Endothelial cell (in vitro differentiated cells): Measurements from ENCODE around the gene TRIOBP. TPM values are rescaled to one million over a fixed set of nuclear protein-coding genes. Genes with fewer than 3 reads are reported as not detected.
A peak's percentile ranks its signal among the peaks of the same experiment; 100 is the strongest.

ENCODE experiments used
- DNase-seq: peaks from one replicate; pipeline ENCODE4 v3.0.0; 2021; ENCODE audit warnings: low spot score
- H3K27ac Mint-ChIP-seq: one replicate; pipeline ENCODE4 v1.8.0; 2021; ENCODE audit warnings: mixed read lengths, inconsistent platforms; ENCODE audit not compliant: unreplicated experiment
- H3K27me3 Mint-ChIP-seq: one replicate; pipeline ENCODE4 v1.8.0; 2021; ENCODE audit warnings: mild to moderate bottlenecking, moderate library complexity, mixed read lengths, inconsistent platforms; ENCODE audit not compliant: unreplicated experiment
- H3K36me3 Mint-ChIP-seq: one replicate; pipeline ENCODE4 v1.8.0; 2021; ENCODE audit warnings: mild to moderate bottlenecking, low read depth, mixed read lengths, inconsistent platforms; ENCODE audit not compliant: unreplicated experiment
- H3K4me1 Mint-ChIP-seq: one replicate; pipeline ENCODE4 v1.8.0; 2021; ENCODE audit warnings: mild to moderate bottlenecking, mixed read lengths, inconsistent platforms; ENCODE audit not compliant: unreplicated experiment
- H3K4me3 Mint-ChIP-seq: one replicate; pipeline ENCODE4 v1.8.0; 2021; ENCODE audit warnings: mild to moderate bottlenecking, mixed read lengths, inconsistent platforms; ENCODE audit not compliant: unreplicated experiment
- H3K9me3 Mint-ChIP-seq: one replicate; pipeline ENCODE4 v1.8.0; 2021; ENCODE audit warnings: mixed read lengths, inconsistent platforms; ENCODE audit not compliant: unreplicated experiment
- total RNA-seq: library from RNA; stranded (reverse); fragmentation: NEBNext Ultra II Directional; extraction: Animal tissue kit (Norgen Biotek cat#: 25700); gene quantifications from one replicate; pipeline ENCODE4 v1.2.1, GENCODE V29; 2021; ENCODE audit not compliant: unreplicated experiment
- TF ChIP-seq, protein P1 (sequence below): fragments of 200-600 bp; sonication (generic); IDR thresholded peaks from one replicate; pipeline ENCODE4 v1.5.0; 2021; ENCODE audit warnings: antibody characterized with exemption; ENCODE audit not compliant: unreplicated experiment

Gene TRIOBP
- total RNA-seq, 1 donor from 2014 or later = 110 TPM

GRCh38 chr22:37759281-37759680 lies 62.4 kb downstream of the TRIOBP start:
- H3K27ac Mint-ChIP-seq = peak overlapping the region; percentile 84

GRCh38 chr22:37760152-37760551 lies 63.3 kb downstream of the TRIOBP start:
- no peak for DNase-seq
- Mint-ChIP-seq H3K27ac (peak overlapping the region; percentile 45), H3K9me3 (no peaks in the 10 kb centered on the region), H3K4me1 (peaks cover 33% of the 10 kb centered on the region), H3K27me3 (peaks cover 5% of the 10 kb centered on the region), H3K4me3 (no peak overlapping the region), H3K36me3 (peaks cover 44% of the 10 kb centered on the region)
- TF ChIP-seq, protein P1, sequence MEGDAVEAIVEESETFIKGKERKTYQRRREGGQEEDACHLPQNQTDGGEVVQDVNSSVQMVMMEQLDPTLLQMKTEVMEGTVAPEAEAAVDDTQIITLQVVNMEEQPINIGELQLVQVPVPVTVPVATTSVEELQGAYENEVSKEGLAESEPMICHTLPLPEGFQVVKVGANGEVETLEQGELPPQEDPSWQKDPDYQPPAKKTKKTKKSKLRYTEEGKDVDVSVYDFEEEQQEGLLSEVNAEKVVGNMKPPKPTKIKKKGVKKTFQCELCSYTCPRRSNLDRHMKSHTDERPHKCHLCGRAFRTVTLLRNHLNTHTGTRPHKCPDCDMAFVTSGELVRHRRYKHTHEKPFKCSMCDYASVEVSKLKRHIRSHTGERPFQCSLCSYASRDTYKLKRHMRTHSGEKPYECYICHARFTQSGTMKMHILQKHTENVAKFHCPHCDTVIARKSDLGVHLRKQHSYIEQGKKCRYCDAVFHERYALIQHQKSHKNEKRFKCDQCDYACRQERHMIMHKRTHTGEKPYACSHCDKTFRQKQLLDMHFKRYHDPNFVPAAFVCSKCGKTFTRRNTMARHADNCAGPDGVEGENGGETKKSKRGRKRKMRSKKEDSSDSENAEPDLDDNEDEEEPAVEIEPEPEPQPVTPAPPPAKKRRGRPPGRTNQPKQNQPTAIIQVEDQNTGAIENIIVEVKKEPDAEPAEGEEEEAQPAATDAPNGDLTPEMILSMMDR = no peak

More at GRCh38 chr22:37759281-37759680, 62.4 kb downstream of the TRIOBP start:
- TF ChIP-seq, protein P1 = no peak
- Mint-ChIP-seq H3K9me3 (no peaks in the 10 kb centered on the region), H3K4me3 (no peak overlapping the region), H3K36me3 (peaks cover 44% of the 10 kb centered on the region), H3K4me1 (peaks cover 33% of the 10 kb centered on the region), H3K27me3 (peaks cover 8% of the 10 kb centered on the region)
- DNase-seq = no peak

DNA sequence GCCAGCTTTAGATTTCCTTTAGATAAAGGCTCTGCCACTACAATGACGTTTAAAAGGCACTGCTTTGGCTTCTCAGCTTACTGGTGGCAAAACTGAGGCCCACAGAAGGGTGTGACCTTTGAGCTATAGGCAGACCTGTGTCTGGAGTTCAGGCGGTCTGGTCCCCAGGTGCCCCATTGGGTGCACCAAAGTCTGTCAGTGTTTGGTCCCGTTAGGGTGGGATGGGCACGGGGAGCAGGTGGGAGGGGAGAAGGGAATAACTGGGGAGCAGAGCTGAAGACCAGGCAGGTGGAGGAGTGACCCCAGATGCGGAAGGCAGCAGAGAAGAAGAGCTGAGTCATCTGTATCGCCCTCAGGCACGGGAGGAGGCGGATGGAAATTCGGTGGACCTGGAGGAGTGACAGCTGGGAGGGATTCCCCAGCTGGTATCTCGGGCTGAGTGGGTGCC lies 65.6 kb downstream of the TRIOBP start:
- DNase-seq = no peak
- TF ChIP-seq, protein P1 = no peak
- peaks cover 23% of the 10 kb centered on the region for H3K4me1 Mint-ChIP-seq
- H3K9me3 Mint-ChIP-seq = no peaks in the 10 kb centered on the region
- no peak overlapping the region for H3K27ac Mint-ChIP-seq
- H3K4me3 Mint-ChIP-seq = no peak overlapping the region
- peaks cover 8% of the 10 kb centered on the region for H3K27me3 Mint-ChIP-seq
- peaks cover 44% of the 10 kb centered on the region for H3K36me3 Mint-ChIP-seq

GRCh38 chr22:37763012-37763411 lies 66.2 kb downstream of the TRIOBP start:
- H3K27me3 Mint-ChIP-seq = peaks cover 9% of the 10 kb centered on the region
- TF ChIP-seq, protein P1 = no peak
- no peak overlapping the region for H3K4me3 Mint-ChIP-seq
- no peak overlapping the region for H3K27ac Mint-ChIP-seq
- DNase-seq = no peak
- no peaks in the 10 kb centered on the region for H3K9me3 Mint-ChIP-seq
- peaks cover 21% of the 10 kb centered on the region for H3K4me1 Mint-ChIP-seq
- H3K36me3 Mint-ChIP-seq = peaks cover 43% of the 10 kb centered on the region

DNA sequence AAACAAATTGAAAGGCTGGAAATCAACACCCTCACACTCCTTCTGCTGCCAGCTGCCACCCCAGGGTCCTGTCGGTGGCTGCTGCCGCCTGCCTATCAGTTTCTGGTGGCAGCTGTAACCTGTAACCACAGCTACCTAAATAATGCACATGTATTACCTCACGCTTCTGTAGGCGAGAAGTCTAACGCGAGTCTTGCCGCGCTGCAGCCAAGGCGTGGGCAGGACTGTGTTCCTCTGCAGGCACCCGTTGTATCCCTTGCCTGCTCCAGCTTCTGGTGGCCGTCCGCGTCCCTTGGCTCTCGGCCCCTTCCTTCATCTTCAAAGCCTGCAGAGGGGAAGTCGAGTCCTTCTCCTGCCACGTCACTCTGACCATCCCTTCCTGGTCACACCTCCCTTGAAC lies 66.8 kb downstream of the TRIOBP start:
- TF ChIP-seq, protein P1 = no peak
- peaks cover 7% of the 10 kb centered on the region for H3K27me3 Mint-ChIP-seq
- no peak for DNase-seq
- peak overlapping the region; percentile 24 for H3K4me3 Mint-ChIP-seq
- no peaks in the 10 kb centered on the region for H3K9me3 Mint-ChIP-seq
- H3K4me1 Mint-ChIP-seq = peaks cover 14% of the 10 kb centered on the region
- peak overlapping the region; percentile 28 for H3K27ac Mint-ChIP-seq
- peaks cover 36% of the 10 kb centered on the region for H3K36me3 Mint-ChIP-seq
